HG02981 (cell line): ENCODE data around the gene LRRK1.

Experiments used
- ATAC-seq: cut with Tn5 transposase; IDR thresholded peaks from one replicate; pipeline ENCODE4 v1.9.1; 2021; ENCODE audit warnings: mild to moderate bottlenecking, moderate library complexity; ENCODE audit not compliant: unreplicated experiment

LRRK1 gene

DNA sequence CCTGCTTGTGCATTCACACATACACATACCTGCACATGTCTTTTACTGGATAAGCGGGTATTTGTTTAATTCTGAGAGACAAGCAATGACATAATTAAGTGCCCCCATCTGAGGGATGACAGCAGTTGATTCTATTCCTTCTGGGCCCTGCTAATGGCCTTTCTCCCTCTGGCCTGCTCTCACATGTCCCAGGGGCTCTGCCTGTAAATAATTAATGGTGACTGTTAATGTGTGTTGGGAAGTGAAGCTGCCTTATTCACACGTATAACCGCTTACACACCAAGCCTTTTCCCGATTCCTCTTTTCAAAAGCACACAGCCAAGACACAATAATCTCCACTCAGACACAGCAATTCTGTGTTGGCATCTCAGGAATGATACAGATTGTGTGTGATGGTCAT, 47.8 kb downstream of the LRRK1 start:
- ATAC-seq = peak; percentile 86

DNA sequence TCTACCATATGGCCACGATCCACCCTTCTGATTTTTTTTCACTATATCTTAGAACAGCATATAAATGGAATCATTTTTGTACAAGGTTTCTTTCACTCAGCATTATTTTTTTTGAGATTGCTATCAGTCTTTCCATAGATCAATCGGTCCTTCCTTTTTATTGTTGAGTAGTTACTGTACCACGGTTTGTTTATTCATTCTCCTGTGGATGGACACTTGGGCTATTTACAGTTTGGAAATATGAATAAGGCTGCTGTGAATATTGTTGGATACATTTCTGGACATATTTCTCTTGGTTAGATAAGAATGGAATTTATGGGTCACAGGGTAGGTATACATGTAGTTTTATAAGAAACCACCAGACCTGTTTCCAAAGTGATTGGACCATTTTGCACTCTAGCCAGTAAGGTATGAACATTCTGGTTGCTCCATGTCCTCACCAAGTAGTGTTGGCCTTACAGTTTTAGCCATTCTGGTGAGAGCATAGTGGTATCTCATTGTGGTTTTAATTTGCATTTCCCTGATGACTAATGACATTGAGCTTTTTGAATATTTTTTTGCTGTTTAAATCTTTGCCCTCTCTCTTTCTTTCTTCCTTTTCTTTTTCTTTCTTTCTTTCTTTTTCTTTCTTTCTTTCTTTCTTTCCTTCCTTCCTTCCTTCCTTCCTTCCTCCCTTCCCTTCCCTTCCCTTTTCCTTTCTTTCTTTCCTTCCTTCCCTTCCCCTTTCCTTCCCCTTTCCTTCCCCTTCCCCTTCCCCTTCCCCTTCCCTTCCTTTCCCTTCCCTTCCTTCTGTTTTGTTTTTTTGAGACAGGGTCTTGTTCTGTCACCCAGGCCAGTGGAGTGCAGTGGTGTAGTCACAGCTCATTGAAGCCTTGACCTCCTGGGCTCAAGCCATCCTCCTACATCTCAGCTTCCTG, 49.2 kb downstream of the LRRK1 start:
- peak; percentile 62 for ATAC-seq

DNA sequence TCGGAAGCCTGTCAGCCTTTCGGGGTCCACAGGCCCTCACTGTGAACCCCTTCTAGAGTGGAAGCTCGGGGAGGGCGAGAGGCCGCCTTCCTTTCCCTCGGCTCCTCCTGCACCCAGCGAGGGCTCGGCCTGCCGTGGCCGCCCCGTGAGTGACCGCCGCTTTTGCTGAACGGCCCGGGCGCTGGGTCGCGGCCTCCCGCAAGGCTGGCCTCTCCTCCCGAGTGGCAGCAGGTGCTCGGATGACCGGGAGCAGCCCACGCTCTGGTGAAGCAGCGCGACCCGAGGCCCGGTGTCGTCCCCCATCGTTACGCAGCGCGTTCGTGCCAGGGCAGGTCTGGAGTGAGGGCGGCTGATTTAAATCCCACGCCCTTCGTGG, 53.8 kb downstream of the LRRK1 start:
- ATAC-seq = no peak

DNA sequence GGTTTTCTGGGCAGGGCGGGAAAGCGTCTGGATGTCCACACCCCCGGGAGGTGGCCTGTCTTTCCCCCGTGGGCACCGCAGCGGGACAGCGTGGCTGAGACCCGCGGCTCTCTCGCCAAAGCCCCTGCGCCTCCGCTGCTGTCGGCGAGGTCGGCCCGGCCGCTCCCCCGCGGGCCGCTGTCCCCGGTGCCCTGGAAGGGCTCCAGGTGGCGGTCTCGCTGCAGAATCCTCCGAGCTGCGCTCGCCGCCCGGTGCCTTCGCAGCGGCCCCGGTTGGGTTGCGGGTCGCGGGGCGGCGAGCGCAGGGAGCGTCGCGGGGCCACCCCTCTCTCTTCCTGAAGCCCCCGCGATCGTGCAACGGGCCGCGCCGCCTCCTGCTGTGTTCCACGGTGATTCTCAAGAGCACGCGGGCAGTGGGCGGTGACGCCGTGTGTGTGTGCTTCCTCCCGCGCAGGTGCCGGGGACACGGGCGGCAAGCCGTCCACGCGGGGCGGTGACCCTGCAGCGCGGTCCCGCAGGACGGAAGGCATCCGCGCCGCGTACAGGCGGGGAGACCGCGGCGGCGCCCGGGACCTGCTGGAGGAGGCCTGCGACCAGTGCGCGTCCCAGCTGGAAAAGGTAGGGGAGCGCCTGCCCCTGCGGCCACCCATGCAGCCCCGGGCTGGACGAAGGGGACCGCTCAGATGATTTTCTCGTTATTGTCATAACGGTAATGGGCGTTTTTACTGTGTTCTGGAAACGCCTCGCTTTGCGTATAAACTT, 54.4 kb downstream of the LRRK1 start:
- ATAC-seq = no peak

DNA sequence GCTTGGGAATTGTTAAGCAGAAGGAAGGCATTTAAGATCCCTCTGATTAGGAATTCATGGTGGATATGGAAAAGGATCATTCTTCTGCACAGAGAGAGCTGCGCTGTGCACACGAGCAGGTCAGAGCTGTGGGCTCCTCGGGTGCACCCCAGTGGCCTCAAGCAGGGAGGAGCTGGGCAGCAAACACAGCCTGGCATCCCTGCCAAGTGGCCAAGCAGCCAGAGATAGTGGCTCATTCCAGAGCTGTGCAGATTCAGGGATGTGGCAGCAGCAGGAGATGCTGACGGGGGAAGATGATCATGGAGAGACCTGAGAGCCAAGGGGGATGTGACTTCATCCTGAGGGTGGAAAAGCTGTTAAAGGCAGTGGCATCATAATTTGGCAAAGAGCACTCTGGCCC, 55.9 kb downstream of the LRRK1 start:
- ATAC-seq = no peak

DNA sequence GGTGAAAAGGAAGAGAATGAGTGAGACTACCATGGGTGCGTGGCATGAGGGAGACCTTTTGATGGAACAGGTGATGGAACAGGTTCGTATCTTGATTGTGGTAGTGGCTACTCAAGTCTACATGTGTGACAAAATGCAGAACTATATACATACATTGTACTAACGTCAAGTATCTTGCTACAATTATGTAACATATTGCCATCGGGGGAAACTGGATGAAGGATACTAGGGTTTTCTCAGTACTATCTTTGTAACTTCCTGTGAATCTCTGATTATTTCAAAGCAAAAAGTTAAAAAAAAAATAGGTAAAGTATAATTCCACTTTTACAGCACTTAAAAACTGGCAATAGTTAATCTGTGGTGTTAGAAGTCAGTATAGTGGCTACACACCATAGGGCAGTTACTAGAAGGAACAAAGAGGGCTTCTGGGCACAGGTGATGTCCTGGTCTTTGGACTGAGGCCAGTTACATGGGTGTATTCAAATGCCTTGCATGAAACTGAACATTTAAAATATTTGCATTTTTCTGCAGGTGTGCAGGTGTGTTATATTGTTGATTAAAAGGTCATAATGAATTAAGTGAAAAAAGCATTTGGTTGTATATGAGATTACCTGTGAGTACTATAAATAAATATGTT, 61.4 kb downstream of the LRRK1 start:
- no peak for ATAC-seq

DNA sequence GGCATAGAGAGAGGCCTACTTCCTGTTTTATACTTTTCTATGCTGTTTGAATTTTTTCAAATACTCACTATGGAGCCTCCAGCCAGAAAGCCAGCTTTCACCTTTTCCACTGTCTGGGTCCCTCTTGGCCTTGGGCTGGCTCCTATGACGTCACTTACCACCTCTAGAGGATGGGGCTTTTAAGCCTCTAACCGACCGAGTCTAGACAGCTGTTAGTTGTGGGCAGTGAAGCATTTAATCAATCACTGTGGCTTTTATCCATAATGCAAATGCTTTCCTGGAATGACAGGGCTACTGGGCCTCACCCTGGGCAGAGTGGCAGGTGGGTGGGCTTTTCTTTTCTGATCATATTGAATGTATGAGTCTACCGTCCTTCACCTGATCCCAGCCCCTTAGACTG, 61.9 kb downstream of the LRRK1 start:
- ATAC-seq = peak; percentile 47

DNA sequence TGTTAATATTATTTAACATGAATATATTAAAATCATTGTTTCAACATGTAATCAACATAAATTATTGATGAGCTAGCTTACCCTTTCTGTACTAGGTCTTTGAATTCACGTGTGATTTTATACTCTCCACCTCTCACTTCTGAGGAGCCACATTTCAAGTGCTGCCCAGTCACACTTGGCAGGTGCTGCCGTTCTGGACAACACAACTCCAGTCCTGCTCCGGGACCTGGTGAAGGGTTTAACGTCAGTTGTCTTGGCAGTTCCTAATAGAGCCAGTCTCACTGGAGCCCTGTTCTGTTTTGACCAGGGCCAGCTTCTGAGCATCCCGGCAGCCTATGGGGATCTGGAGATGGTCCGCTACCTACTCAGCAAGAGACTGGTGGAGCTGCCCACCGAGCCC, 64.1 kb downstream of the LRRK1 start:
- ATAC-seq = no peak

DNA sequence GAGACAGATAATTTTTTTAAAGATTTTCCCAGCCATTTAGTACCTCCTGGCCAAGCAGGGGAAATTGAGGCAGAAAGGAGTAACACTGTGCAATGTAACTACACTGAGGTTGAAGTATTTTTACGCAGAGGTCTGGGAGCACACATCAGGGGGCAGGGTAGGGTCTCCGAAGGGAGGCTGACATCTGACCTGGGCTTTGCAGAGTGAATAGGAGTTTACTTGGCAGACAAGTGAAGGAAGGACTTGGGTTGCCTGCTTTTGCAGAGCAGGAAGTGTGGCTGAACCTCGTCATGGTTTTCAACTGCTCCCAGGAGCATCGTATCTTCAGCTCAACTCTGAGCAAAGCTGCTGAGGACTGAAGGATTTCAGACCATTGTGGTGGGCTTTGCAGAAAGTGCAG, 66.2 kb downstream of the LRRK1 start:
- ATAC-seq = no peak

DNA sequence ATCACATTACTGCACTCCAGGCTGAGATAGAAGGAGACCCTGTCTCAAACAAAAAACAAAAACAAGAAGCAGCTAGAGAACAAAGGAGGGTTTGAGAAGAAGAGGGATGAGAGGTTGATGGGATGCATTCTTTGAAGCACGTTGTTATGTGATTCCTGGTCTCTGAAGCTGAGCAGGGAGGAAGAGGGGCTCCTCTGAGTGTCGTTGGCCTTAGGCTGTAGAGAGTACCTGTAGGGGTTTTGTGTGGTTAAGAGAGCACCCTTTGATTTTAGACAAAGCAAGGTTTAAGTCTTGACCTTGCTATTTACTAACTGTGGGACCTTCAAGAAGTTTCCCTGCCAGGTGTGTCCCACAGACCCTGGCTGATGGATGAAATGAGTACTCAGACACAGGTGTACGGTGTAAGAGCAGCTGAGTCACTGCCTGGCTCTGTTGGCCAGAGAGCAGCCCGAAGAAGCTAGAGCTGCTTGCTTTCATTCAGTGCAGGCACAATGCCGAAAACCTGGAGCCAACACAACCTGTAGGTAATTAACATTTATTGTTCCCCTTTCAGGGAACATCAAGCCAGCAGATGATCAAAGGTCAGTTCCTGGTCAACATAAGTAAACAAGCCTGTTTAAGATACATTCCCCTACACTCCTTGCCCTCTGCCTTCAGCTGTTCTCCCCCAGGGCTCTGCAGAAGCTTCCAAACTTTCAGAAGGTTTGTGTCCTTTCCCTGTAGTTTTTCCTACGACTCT, 67.2 kb downstream of the LRRK1 start:
- no peak for ATAC-seq

DNA sequence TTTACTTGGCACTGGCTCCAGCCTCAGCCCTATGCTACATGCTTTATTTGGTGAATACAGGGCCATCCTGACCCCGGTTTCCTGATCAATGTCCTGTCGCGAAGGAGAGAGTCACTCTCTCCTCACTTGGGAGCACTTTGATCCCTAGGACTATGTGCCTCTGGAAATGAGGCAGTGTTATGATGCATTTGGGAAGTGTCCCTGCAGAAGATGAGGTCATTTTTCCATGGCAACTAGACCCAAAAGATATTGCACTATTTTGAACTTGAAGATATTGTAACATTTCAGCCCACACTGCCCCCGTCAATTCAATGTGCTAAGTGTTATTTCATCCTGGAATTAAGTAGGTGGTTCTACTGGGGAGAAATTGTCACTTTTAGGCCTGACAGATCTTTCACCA, 68.0 kb downstream of the LRRK1 start:
- ATAC-seq = no peak

DNA sequence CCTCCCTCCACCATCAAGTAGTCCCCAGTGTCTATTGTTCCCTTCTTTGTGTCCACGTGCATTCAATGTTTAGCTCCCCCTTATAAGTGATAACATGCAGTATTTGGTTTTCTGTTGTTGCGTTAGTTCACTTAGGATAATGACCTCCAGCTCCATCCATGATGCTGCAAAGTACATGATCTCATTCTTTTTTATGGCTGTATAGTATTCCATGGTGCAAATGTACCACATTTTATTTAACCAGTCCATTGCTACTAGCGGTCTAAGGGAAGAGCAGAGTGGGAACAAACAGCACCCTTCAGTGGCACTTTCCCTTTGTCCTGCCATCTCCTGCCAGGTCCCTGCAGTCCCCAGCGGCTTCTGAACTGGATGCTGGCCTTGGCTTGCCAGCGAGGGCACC, 69.1 kb downstream of the LRRK1 start:
- no peak for ATAC-seq

DNA sequence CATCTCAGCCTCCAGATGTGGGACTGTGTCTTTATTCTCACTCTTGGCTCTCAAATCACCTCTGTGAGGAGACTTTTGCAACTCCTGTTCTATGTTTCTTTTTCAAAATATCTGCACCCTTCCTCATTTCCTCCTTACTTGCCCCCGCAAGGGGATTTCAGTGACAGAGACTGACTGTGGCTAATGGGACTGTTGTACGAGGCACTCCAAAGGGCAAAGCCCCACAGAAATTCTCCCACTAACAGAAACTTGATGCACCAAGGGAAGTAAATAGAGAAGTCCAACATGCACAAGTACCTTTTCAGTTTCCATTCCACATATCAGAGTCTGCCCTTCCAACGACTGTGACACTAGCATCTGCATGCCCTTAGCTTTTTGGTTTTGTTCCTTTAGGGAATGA, 69.7 kb downstream of the LRRK1 start:
- no peak for ATAC-seq

DNA sequence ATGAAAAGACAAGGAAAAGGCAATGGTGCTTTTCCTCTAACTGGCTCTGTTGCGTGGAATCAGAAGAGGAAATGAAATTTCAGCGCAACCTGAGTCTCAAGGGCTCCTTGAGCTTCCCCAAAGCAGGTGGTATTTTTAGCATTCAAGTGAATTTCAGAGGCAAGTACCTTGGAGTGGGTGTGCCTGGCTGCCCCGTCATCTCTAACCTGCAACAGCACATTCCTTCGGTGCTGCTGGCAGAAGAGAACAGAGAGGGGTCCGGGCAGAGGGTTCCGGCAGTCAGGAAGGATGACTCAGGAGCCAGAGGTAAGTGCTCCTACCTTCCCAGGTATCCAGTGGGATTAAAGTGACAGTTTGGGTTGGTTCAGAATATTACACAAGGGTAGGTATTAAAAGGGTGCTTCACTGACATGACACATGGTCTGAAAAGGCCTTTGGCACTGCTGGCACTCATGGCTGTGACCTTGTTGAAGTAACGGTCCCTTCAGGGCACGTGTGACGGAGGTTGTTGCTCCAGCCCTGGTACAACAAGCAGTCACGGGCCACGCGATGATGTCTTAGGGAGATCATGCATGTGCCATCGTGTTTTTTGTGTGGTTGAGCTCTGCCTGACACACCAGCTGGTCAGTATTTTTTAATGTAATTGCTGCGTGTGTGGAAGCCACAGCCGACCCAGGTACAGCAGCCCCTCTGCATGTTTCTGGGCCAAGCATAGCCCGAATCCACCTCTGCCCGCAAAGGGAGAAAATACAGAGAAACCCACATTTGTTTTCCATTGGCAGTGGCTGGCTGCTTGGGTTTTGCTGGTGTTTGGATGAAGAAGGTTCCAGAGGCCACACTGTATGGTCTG, 75.7 kb downstream of the LRRK1 start:
- no peak for ATAC-seq

DNA sequence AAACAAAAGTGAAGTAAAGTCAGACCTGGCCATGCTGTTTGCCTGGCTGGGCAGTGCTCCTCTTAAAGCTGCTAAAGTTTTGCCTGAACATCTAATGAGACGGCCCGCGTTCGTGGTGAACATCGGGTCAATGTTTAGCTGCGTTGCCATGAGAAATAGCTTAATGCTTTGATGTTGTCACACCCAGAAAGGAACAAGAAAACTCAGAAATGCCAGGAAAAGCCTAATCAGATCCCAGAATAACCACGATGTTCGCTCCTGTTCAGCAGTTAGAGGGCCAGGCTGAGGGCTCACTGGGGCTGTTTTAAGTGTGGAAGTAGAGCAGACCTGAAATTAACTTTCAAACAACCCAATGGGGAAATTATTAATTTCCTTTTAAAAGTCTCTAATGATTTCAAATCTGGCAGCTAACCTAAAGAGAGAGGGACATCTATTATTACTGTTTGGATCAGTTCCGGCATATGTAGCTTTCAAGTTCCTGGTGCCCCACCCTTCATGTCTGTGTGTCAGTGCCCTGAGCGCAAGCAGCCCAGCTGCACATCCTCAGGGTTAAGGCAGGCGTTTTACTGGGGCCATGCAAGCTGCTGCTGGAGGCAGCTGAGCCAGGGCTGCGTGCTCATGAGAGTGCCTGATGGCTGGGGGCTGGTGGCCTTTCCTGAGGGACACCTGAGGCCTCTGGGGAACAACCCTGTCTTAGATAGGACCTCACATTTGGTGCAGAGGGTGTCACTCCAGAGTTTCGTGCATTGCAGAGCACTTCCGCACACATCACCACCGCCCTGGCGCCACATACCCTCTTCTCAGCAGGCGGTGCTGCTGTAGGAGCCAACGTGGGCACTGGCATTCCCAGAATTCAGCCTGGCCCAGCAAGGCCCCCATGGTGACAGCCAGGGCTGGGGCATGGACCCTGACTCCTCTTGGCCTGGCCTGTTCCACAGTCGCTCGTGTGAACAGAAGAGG, 76.6 kb downstream of the LRRK1 start:
- ATAC-seq = no peak

DNA sequence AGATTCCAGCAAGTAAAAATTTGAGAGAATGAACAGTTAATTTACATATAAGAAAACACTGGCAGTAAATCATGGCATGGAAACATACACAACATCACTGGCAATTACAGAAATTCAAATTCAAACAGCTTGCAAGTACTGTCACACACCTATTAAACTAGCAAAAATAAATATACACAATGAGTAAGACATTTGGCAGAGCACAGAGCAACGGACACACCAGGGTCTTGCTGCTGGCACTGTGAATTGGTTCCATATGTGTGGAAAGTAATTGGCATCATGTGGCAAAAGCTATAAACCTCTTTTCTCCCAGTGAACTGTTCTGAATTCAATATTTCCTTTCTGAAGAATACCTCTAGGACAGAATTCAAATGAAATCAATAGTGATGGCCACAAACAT, 78.3 kb downstream of the LRRK1 start:
- ATAC-seq = no peak

DNA sequence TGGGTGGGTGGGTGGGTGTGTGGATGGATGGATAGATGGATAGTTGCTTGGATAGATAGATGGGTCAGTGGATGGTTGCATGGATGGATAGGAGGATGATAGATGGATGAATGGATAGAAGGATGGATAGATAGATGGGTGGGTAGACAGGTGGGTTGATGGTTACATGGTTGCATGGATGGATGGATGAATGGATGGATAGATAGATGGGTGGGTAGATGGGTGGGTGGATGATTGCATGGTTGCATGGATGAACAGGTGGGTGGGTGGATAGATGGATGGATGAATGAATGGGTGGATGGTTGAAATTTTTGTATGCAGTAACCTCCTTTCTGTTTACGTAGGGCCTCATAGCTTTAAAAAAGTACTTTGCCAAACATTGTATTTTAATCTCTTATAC, 79.5 kb downstream of the LRRK1 start:
- no peak for ATAC-seq

DNA sequence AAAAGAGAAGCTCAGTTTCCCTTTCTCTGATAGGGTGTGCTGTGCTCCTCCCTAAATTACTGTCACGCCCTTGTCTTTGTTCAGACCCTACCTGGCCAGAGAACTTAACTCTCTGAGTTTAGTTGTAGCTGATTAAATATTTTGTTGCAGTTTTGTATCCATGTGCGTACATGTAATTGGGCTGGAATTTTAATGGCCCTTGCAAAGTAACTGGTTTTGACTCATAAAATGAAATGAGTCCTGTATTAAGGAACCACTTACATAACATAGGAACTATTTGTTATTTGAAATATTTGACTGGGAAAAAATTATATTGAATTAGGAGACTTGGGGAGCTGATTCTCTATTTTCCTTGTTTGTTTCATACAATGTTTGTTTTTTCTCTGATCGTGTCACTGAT, 80.2 kb downstream of the LRRK1 start:
- ATAC-seq = no peak

DNA sequence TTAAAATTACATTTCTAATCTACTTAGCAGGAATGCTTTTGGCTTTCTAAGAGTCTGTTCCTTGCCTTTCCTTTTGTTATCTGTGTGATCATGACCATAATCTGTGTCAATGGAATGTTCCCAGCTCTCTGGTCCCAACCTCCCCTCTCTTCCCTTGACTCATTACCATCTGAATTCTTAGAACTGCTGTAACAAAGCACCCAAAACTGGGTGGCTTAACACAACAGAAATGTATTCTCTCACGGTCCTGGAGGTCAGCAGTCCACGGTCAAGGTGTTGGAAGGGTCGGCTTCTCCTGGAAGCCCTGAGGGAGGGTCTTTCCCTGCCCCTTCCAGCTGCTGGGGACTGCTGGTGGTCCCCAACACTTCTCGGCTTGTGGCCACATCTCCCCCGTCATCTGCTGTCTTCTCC, 81.1 kb downstream of the LRRK1 start:
- ATAC-seq = no peak
